ENCODE results near the gene ADIPOR2. TPM values are rescaled to one million over a fixed set of nuclear protein-coding genes. Genes with fewer than 3 reads are reported as not detected.

The ADIPOR2 gene
- total and polyA plus RNA-seq, 10 of the 15 experiments (the other 5 are each of a cell fraction or from before 2014, with no cell fraction given) = 8.6 to 65.0 (median 38.0) TPM

GRCh38 chr12:1779783-1780182 lies 88.9 kb downstream of the ADIPOR2 start (continued):
- TF ChIP-seq, protein P1, sequence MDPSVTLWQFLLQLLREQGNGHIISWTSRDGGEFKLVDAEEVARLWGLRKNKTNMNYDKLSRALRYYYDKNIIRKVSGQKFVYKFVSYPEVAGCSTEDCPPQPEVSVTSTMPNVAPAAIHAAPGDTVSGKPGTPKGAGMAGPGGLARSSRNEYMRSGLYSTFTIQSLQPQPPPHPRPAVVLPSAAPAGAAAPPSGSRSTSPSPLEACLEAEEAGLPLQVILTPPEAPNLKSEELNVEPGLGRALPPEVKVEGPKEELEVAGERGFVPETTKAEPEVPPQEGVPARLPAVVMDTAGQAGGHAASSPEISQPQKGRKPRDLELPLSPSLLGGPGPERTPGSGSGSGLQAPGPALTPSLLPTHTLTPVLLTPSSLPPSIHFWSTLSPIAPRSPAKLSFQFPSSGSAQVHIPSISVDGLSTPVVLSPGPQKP (IDR thresholded peaks at IDR 0.05; ENCODE audit: low read depth, low read length) = no peak
- TF ChIP-seq TBL1XR1 (IDR thresholded peaks at IDR 0.05; ENCODE audit: low read depth, low read length) = no peak
- TF ChIP-seq EZH2 (IDR thresholded peaks at IDR 0.05; ENCODE audit: borderline replicate concordance, control insufficient read depth, low read depth, low read length) = no peak
- TF ChIP-seq RB1 (IDR thresholded peaks at IDR 0.05; ENCODE audit: borderline replicate concordance) = no peak

DNA sequence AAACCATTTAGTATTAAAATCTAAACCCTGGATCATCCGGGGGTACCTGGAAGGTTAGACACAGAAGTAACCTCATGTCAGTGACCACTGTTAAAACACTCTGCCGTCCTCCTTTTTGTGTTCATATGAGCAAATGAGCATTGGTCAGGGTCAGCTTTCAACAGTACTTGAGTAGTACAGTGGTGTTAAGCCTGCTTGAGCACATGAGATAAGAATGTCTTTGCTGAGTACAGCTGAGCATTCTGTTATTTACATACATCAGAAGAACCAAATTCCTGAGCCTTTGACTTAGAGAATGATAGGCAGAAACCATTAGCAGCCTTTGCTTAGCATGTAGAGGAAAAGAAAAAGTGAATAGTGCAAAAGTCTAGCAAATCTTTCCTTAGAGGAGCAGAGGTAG lies 90.9 kb downstream of the ADIPOR2 start:
- intact Hi-C loops (cut with micrococcal nuclease; ENCODE audit: unreplicated experiment) = no loop called here
- no peak overlapping the region for H3K27ac ChIP-seq (ENCODE audit: control insufficient read depth, insufficient read depth)
- CTCF ChIA-PET = interaction anchor here (0.9 to 3.1 kb wide), 3 partner anchors 9 to 147 kb away, joined by 3 to 21 read pairs (median 4); no protein-coding TSS in a partner anchor
- no peak overlapping the region for H3K4me2 ChIP-seq (ENCODE audit: control insufficient read depth, insufficient read depth)
- H4K20me1 ChIP-seq (ENCODE audit: control insufficient read depth, insufficient read depth) = no peaks in the 10 kb centered on the region; the same call in 1 of the 2 replicates
- SMC1A ChIA-PET (ENCODE audit: uncharacterized antibody, unreplicated experiment) = interaction anchor here (1.1 to 1.7 kb wide), 3 partner anchors 9 to 12 kb away, joined by 3 to 11 read pairs (median 3); no protein-coding TSS in a partner anchor
- no peak for ATAC-seq
- WGBS (ENCODE audit: insufficient coverage, insufficient replicate concordance, low lambda C conversion rate, missing lambda C conversion rate) = 69% methylated on average over 2 of the region's 2 CpGs
- TF ChIP-seq RB1 (IDR thresholded peaks at IDR 0.05; ENCODE audit: borderline replicate concordance) = no peak
- TF ChIP-seq CHD2 (IDR thresholded peaks at IDR 0.05; ENCODE audit: borderline replicate concordance, low read depth, low read length) = no peak
- TF ChIP-seq TCF3 (IDR thresholded peaks at IDR 0.05; ENCODE audit: borderline replicate concordance, insufficient read depth, low read depth, low read length) = no peak
- TF ChIP-seq, protein P2, sequence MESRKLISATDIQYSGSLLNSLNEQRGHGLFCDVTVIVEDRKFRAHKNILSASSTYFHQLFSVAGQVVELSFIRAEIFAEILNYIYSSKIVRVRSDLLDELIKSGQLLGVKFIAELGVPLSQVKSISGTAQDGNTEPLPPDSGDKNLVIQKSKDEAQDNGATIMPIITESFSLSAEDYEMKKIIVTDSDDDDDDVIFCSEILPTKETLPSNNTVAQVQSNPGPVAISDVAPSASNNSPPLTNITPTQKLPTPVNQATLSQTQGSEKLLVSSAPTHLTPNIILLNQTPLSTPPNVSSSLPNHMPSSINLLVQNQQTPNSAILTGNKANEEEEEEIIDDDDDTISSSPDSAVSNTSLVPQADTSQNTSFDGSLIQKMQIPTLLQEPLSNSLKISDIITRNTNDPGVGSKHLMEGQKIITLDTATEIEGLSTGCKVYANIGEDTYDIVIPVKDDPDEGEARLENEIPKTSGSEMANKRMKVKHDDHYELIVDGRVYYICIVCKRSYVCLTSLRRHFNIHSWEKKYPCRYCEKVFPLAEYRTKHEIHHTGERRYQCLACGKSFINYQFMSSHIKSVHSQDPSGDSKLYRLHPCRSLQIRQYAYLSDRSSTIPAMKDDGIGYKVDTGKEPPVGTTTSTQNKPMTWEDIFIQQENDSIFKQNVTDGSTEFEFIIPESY (IDR thresholded peaks at IDR 0.05) = no peak
- TF ChIP-seq, protein P3, sequence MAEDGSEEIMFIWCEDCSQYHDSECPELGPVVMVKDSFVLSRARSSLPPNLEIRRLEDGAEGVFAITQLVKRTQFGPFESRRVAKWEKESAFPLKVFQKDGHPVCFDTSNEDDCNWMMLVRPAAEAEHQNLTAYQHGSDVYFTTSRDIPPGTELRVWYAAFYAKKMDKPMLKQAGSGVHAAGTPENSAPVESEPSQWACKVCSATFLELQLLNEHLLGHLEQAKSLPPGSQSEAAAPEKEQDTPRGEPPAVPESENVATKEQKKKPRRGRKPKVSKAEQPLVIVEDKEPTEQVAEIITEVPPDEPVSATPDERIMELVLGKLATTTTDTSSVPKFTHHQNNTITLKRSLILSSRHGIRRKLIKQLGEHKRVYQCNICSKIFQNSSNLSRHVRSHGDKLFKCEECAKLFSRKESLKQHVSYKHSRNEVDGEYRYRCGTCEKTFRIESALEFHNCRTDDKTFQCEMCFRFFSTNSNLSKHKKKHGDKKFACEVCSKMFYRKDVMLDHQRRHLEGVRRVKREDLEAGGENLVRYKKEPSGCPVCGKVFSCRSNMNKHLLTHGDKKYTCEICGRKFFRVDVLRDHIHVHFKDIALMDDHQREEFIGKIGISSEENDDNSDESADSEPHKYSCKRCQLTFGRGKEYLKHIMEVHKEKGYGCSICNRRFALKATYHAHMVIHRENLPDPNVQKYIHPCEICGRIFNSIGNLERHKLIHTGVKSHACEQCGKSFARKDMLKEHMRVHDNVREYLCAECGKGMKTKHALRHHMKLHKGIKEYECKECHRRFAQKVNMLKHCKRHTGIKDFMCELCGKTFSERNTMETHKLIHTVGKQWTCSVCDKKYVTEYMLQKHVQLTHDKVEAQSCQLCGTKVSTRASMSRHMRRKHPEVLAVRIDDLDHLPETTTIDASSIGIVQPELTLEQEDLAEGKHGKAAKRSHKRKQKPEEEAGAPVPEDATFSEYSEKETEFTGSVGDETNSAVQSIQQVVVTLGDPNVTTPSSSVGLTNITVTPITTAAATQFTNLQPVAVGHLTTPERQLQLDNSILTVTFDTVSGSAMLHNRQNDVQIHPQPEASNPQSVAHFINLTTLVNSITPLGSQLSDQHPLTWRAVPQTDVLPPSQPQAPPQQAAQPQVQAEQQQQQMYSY (CRISPR knock-in tag; IDR thresholded peaks at IDR 0.05) = no peak
- no peak for TF ChIP-seq RAD51 (IDR thresholded peaks at IDR 0.05)
- TF ChIP-seq RAD21 (IDR thresholded peaks at IDR 0.05; ENCODE audit: insufficient read depth, low read depth, low read length) = no peak
- TF ChIP-seq TARDBP (IDR thresholded peaks at IDR 0.05; ENCODE audit: borderline replicate concordance) = no peak
- TF ChIP-seq, protein P4, sequence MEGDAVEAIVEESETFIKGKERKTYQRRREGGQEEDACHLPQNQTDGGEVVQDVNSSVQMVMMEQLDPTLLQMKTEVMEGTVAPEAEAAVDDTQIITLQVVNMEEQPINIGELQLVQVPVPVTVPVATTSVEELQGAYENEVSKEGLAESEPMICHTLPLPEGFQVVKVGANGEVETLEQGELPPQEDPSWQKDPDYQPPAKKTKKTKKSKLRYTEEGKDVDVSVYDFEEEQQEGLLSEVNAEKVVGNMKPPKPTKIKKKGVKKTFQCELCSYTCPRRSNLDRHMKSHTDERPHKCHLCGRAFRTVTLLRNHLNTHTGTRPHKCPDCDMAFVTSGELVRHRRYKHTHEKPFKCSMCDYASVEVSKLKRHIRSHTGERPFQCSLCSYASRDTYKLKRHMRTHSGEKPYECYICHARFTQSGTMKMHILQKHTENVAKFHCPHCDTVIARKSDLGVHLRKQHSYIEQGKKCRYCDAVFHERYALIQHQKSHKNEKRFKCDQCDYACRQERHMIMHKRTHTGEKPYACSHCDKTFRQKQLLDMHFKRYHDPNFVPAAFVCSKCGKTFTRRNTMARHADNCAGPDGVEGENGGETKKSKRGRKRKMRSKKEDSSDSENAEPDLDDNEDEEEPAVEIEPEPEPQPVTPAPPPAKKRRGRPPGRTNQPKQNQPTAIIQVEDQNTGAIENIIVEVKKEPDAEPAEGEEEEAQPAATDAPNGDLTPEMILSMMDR (IDR thresholded peaks at IDR 0.05 in 2 of 3, conservative IDR thresholded peaks at IDR 0.05 in 1 of 3; ENCODE audit: control insufficient read depth in 2 of 3, extremely low read depth in 1 of 3, insufficient read depth in 1 of 3, low read depth in 3 of 3, low read length in 3 of 3) = no peak
- no peak for TF ChIP-seq CREB1 (IDR thresholded peaks at IDR 0.05; ENCODE audit: low read depth)
- no TSS peak for BruUV-seq (replicated peaks)
- POLR2A ChIA-PET = no interaction called here
- RAD21 ChIA-PET (ENCODE audit: unreplicated experiment) = interaction anchor here (1.3 to 1.7 kb wide), 2 partner anchors 9 to 128 kb away, joined by 4 to 5 read pairs; no protein-coding TSS in a partner anchor
- no peak for DNase-seq (ENCODE audit: low read depth, low spot score)
- H3K9ac ChIP-seq (ENCODE audit: control insufficient read depth, insufficient read depth, low read length) = no peak overlapping the region
- in situ Hi-C loops (cut with MboI) = no loop called here
- no peaks in the 10 kb centered on the region for H3K27me3 ChIP-seq (replicated peaks in 1 of 2; ENCODE audit: control insufficient read depth in 2 of 2, insufficient read depth in 2 of 2, low read length in 1 of 2)
- peaks cover 7 to 16% of the 10 kb centered on the region in 2 experiments; a peak in 3 of 4 replicates for H3K36me3 ChIP-seq (ENCODE audit: control insufficient read depth in 2 of 2, insufficient read depth in 2 of 2, low read length in 1 of 2)
- no peaks in the 10 kb centered on the region for H3K9me3 ChIP-seq (replicated peaks; ENCODE audit: control insufficient read depth, insufficient read depth, low read length)
- FAIRE-seq = no peak
- H3K79me2 ChIP-seq (ENCODE audit: control insufficient read depth, insufficient read depth, low read length) = no peaks in the 10 kb centered on the region
- H2AFZ ChIP-seq (ENCODE audit: control insufficient read depth, low read depth, low read length) = no peak overlapping the region
- no peak overlapping the region for H3K4me3 ChIP-seq
- H3K4me1 ChIP-seq (ENCODE audit: control insufficient read depth, insufficient read depth, low read length) = no peaks in the 10 kb centered on the region

All from GM12878 (cell line).